HG03442 (cell line): Measurements from ENCODE around the gene EIF2B2.

ENCODE experiments used
- ATAC-seq: cut with Tn5 transposase; IDR thresholded peaks from one replicate; pipeline ENCODE4 v1.9.1; 2021; ENCODE audit warnings: mild to moderate bottlenecking, moderate library complexity; ENCODE audit not compliant: unreplicated experiment

Gene EIF2B2

GRCh38 chr14:74973905-74974363 lies 28.8 kb upstream of the EIF2B2 start:
- no peak for ATAC-seq

- no peak for ATAC-seq
Measured at GRCh38 chr14:74974364-74975058, 28.2 kb upstream of the EIF2B2 start.

- ATAC-seq: no peak
Measured at GRCh38 chr14:74975059-74975810, 27.5 kb upstream of the EIF2B2 start.

- ATAC-seq: no peak
Measured at GRCh38 chr14:74976264-74977113, 26.2 kb upstream of the EIF2B2 start.

- ATAC-seq: no peak
Measured at GRCh38 chr14:74977164-74977900, 25.4 kb upstream of the EIF2B2 start.

- no peak for ATAC-seq
Measured at GRCh38 chr14:74977901-74978385, 24.8 kb upstream of the EIF2B2 start.

GRCh38 chr14:74978416-74978947 lies 24.2 kb upstream of the EIF2B2 start:
- ATAC-seq: no peak

GRCh38 chr14:74979029-74979428 lies 23.7 kb upstream of the EIF2B2 start:
- no peak for ATAC-seq

GRCh38 chr14:74979442-74980397 lies 23.0 kb upstream of the EIF2B2 start:
- no peak for ATAC-seq

GRCh38 chr14:74980398-74980730 lies 22.4 kb upstream of the EIF2B2 start:
- no peak for ATAC-seq

GRCh38 chr14:74980731-74981461 lies 21.8 kb upstream of the EIF2B2 start:
- no peak for ATAC-seq

- no peak for ATAC-seq
Measured at GRCh38 chr14:74981462-74981782, 21.3 kb upstream of the EIF2B2 start.

GRCh38 chr14:74981833-74982232 lies 20.9 kb upstream of the EIF2B2 start:
- no peak for ATAC-seq

- no peak for ATAC-seq
Measured at GRCh38 chr14:74982661-74983060, 20.1 kb upstream of the EIF2B2 start.

- no peak for ATAC-seq
Measured at GRCh38 chr14:74983343-74983742, 19.4 kb upstream of the EIF2B2 start.

- ATAC-seq: no peak
Measured at GRCh38 chr14:74984236-74985027, 18.3 kb upstream of the EIF2B2 start.

GRCh38 chr14:74985028-74985310 lies 17.8 kb upstream of the EIF2B2 start:
- no peak for ATAC-seq

GRCh38 chr14:74985806-74986205 lies 16.9 kb upstream of the EIF2B2 start:
- no peak for ATAC-seq
